IPS-15b (cell line): ENCODE data around the gene STK33.

Source experiments
- H3K27me3 ChIP-seq: one replicate; pipeline ENCODE4 v1.6.1; 2013; ENCODE audit warnings: low read length; ENCODE audit not compliant: control insufficient read depth, insufficient read depth
- H3K36me3 ChIP-seq: one replicate; pipeline ENCODE4 v1.6.1; 2013; ENCODE audit warnings: low read length; ENCODE audit not compliant: control insufficient read depth, insufficient read depth
- H3K4me1 ChIP-seq: one replicate; pipeline ENCODE4 v1.6.1; 2013; ENCODE audit warnings: mild to moderate bottlenecking, low read length; ENCODE audit not compliant: control insufficient read depth, insufficient read depth
- H3K4me3 ChIP-seq: one replicate; pipeline ENCODE4 v1.5.1; 2013; ENCODE audit warnings: low read depth, low read length
- H3K9ac ChIP-seq: one replicate; pipeline ENCODE4 v1.6.1; 2013; ENCODE audit warnings: low read depth, mild to moderate bottlenecking, low read length
- H3K9me3 ChIP-seq: one replicate; pipeline ENCODE4 v1.6.1; 2013; ENCODE audit warnings: mild to moderate bottlenecking, low read length; ENCODE audit not compliant: control insufficient read depth, insufficient read depth

STK33 gene

DNA sequence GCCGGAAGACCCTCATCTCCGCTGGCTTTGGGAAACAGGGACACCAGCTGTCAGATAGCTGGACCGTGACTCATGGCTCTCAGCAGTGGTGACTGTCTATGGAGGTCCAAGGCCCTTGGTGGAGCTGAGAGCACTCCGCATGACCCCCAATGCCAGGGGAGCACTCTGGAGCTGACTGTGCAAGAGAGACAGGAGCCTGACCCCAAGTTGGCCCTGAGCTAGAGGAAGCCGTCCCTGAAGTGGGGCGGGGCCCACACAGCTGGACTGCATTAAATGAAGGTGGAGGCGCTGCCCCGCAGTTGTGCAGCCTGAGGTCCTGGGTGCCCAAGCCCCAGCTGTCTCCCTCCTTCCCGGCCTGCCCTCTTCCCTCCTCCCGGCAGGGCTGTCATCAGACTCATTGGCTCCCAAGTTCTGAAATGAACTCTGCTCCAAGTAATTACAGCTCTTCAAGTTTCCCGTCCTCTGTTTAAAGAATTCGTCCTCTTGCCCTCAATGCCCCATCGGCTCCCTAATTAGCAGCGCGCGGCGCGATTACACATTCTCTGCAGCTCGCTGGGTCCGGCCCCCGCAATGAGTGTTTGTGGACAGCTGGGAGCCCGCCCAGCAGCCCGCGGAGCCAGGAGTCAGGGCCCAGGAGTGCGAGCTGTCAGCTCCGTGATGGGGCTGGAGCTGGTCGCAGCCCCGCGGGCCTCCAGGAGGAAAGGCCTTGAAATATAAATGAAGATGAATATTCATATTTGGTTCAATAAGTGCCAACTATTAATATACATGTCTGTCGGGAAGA is 237.1 kb downstream of the STK33 start:
- no peak overlapping the region for H3K9ac ChIP-seq
- no peaks in the 10 kb centered on the region for H3K4me1 ChIP-seq
- no peak overlapping the region for H3K4me3 ChIP-seq
- no peaks in the 10 kb centered on the region for H3K27me3 ChIP-seq
- H3K36me3 ChIP-seq = no peaks in the 10 kb centered on the region
- no peaks in the 10 kb centered on the region for H3K9me3 ChIP-seq

DNA sequence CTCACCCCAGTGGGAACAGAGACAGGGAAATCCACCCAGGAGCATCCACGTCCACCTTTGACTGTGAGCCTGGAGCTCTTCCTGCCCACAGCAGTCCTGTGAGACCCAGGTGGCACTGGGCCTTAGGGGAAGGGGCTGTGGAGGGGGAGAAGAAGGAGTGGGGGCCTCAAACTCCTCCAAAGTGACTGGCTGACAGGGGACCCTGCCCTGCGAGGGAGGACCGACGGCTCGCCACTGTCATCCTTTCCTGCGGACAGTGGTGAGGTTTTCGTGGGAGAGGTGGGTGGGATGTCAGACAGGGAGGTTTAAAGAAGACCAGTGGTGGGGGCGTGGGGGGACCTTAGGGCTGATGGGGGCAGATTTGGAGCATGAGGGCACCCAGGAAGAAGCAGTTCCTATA is 237.8 kb downstream of the STK33 start:
- no peaks in the 10 kb centered on the region for H3K27me3 ChIP-seq

GRCh38 chr11:8355416-8355742 is 238.6 kb downstream of the STK33 start:
- no peaks in the 10 kb centered on the region for H3K27me3 ChIP-seq
- H3K9me3 ChIP-seq = no peaks in the 10 kb centered on the region
- H3K9ac ChIP-seq = no peak overlapping the region
- no peak overlapping the region for H3K4me3 ChIP-seq
- no peaks in the 10 kb centered on the region for H3K36me3 ChIP-seq
- H3K4me1 ChIP-seq = no peaks in the 10 kb centered on the region

More for the DNA sequence above, 237.8 kb downstream of the STK33 start:
- no peaks in the 10 kb centered on the region for H3K9me3 ChIP-seq
- H3K4me3 ChIP-seq = no peak overlapping the region
- no peaks in the 10 kb centered on the region for H3K4me1 ChIP-seq
- H3K36me3 ChIP-seq = no peaks in the 10 kb centered on the region
- no peak overlapping the region for H3K9ac ChIP-seq

DNA sequence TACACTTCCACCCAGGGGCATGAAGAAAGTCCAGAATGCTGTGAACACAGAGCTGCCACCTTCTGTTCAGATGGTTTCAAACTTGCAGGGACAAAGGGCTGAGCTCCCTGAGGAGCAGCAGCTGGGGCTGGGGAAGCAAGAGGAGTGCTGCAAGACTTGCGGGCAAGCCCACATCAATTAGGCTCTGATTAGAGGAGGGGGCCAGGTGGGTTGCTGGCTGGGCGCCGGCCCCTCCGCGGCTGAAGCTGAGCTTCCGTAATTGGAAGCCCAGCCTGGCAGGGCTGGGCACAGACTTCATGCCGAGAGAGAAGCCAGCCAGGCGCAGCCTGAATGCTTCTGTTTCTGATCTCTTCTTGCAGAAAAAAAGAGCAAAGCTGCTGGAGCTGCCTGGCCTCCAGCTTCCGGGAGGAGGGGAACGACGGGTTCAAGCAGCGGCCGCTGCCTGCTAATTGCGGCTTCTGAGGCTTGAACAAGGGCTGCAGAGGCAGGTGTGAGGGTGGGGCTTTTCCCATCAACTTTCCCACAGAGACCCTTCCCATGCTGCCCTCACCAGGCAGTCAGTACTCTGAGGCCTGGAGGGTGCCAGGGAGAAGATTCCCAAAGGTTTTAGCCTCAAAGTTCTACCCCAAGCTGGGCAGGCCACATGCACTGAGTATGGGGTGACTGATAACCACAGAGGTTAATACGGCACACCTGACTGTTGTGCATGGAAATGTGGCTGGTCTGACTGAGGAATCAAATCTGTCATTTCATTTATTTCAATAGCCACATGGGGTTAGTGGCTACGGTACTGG is 239.2 kb downstream of the STK33 start:
- Histone ChIP-seq H3K27me3 (no peaks in the 10 kb centered on the region), H3K4me3 (no peak overlapping the region), H3K4me1 (no peaks in the 10 kb centered on the region), H3K36me3 (no peaks in the 10 kb centered on the region), H3K9ac (no peak overlapping the region), H3K9me3 (no peaks in the 10 kb centered on the region)

DNA sequence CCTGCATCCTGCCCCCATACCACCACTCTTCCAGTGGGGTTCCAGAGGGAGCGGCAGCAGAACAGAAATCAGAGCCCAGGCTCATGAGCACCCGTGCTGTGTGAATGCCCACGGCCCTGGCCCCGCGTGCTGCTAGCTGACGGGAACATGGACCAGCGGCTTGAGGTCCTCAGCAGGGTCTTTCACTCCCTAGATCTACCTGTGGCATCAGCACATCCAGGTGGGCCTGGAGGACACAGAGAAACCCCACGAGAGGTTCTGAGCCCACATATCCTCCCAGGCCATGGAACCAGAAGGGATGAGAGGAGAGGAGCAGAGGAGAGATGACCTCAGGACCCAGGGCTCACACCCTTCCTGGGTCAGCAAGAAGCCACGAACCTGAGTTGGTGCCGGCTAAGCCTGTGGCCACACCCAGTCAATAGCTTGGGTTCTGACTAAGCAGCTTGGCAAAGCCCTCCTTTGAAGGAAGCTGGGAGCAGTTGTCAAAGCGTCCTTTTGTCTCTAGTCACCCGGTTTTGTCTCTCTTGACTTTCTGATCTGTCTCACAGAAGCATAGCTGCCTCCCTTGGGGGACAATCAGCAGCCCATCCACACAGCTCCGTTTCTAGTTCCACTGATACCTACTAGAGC is 241.0 kb downstream of the STK33 start:
- H3K36me3 ChIP-seq = no peaks in the 10 kb centered on the region
- H3K27me3 ChIP-seq = no peaks in the 10 kb centered on the region
- H3K9me3 ChIP-seq = no peaks in the 10 kb centered on the region

DNA sequence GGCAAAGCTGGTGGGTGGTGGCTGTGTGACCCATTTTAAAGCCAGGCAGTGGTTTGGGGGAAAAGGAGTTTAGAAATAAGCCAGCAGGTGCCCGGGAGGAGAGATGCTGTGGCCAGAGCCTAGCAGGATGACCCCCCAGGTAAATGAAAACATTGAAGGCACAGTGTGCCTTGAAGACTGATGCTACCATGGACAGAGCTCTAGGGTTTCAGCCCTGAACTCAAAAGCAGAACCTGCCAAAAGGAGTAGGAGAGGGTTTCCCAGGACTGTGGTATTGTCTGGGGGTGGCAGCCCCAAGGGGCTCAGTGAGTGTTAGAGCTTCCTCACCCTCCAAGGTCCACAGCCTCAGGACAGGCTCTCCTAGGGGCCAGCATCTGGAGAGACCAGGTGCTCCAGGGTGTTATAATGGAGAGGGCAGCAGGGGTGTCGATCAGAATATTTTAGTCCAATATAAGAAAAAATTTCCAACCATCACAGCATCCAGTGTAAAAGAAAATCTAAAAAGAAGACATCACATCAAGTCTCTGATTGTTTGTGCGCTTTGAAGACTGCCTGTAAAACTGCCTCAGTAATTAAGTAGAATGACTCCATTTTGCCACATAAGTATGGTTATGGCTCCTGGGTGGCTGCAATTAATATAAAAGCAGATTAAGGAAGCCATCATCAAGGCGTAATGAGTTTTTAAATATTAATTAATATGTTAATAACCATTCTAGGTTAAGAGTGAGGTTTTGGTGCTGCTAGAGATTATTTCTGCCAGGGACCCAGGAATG is 241.7 kb downstream of the STK33 start:
- H3K4me1 ChIP-seq = no peaks in the 10 kb centered on the region
- no peak overlapping the region for H3K9ac ChIP-seq
- no peaks in the 10 kb centered on the region for H3K36me3 ChIP-seq

More for the DNA sequence above, 241.0 kb downstream of the STK33 start:
- no peaks in the 10 kb centered on the region for H3K4me1 ChIP-seq
- no peak overlapping the region for H3K9ac ChIP-seq
- H3K4me3 ChIP-seq = no peak overlapping the region

GRCh38 chr11:8351223-8351622 is 242.8 kb downstream of the STK33 start:
- Histone ChIP-seq H3K27me3 (no peaks in the 10 kb centered on the region), H3K9me3 (no peaks in the 10 kb centered on the region), H3K9ac (no peak overlapping the region), H3K36me3 (no peaks in the 10 kb centered on the region), H3K4me3 (no peak overlapping the region), H3K4me1 (no peaks in the 10 kb centered on the region)

More for the DNA sequence above, 241.7 kb downstream of the STK33 start:
- Histone ChIP-seq H3K4me3 (no peak overlapping the region), H3K27me3 (no peaks in the 10 kb centered on the region), H3K9me3 (no peaks in the 10 kb centered on the region)

DNA sequence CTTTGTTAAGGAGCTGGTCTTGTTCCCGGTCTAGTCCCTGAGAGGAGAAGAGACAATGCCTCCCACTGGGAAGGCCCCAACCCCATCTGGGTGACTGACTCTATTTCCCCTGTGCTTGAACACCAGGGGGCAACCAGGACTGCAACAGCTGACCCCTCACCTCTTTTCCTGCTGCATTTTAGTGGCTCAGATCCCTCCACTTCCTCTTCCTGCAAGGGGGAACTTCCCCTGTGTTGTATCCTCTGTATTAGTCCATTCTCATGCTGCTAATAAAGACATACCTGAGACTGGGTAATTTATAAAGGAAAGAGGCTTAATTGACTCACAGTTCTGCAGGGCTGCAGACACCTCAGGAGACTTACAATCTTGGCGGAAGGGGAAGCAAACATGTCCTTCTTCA is 246.1 kb downstream of the STK33 start:
- no peaks in the 10 kb centered on the region for H3K9me3 ChIP-seq
- H3K4me1 ChIP-seq = no peaks in the 10 kb centered on the region
- no peaks in the 10 kb centered on the region for H3K36me3 ChIP-seq
- no peaks in the 10 kb centered on the region for H3K27me3 ChIP-seq
- no peak overlapping the region for H3K4me3 ChIP-seq
- H3K9ac ChIP-seq = no peak overlapping the region

- no peaks in the 10 kb centered on the region for H3K27me3 ChIP-seq
Observed at GRCh38 chr11:8346157-8346755, 247.8 kb downstream of the STK33 start.

DNA sequence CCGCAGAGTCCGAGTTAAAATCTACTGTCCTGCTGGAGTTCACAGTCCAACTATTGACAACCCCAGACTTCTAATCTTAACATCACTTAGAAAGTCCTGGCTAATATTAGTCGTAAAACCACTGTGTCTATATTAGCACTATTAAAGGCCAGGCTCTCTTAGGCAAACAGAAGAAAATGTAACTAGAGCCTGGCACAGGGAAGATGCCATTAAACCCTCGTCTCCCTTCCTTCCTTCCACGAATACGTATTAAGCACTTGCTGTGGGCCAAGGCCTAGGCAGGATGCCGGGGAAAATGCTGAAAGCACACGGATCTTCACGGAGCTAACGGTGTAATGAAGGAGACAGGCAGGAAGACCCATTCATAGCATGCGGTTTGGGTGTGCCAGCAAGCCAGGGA is 248.8 kb downstream of the STK33 start:
- Histone ChIP-seq H3K9ac (no peak overlapping the region), H3K36me3 (no peaks in the 10 kb centered on the region), H3K27me3 (no peaks in the 10 kb centered on the region), H3K9me3 (no peaks in the 10 kb centered on the region), H3K4me3 (no peak overlapping the region), H3K4me1 (no peaks in the 10 kb centered on the region)

More at GRCh38 chr11:8346157-8346755, 247.8 kb downstream of the STK33 start:
- Histone ChIP-seq H3K36me3 (no peaks in the 10 kb centered on the region), H3K9ac (no peak overlapping the region), H3K4me3 (no peak overlapping the region), H3K9me3 (no peaks in the 10 kb centered on the region), H3K4me1 (no peaks in the 10 kb centered on the region)

GRCh38 chr11:8344346-8344745 is 249.7 kb downstream of the STK33 start:
- no peaks in the 10 kb centered on the region for H3K36me3 ChIP-seq
- no peaks in the 10 kb centered on the region for H3K4me1 ChIP-seq
- no peaks in the 10 kb centered on the region for H3K9me3 ChIP-seq
- H3K4me3 ChIP-seq = no peak overlapping the region
- no peak overlapping the region for H3K9ac ChIP-seq
- H3K27me3 ChIP-seq = no peaks in the 10 kb centered on the region
